Measurements from ENCODE around the gene AANAT.

Gene AANAT

GRCh38 chr17:76469076-76469990 is 1.9 kb downstream of the AANAT start:
- no peak for DNase-seq (ENCODE audit: low read depth)

GRCh38 chr17:76469991-76470739 is 2.8 kb downstream of the AANAT start:
- DNase-seq (ENCODE audit: low read depth): no peak

- DNase-seq (ENCODE audit: low read depth): no peak
Measured at GRCh38 chr17:76471498-76472257, 4.3 kb downstream of the AANAT start.

- no peak for DNase-seq (ENCODE audit: low read depth)
Measured at GRCh38 chr17:76472258-76472645, 4.8 kb downstream of the AANAT start.

- DNase-seq (ENCODE audit: low read depth): no peak
Measured at GRCh38 chr17:76472726-76473125, 5.3 kb downstream of the AANAT start.

GRCh38 chr17:76473541-76473985 is 6.2 kb downstream of the AANAT start:
- no peak for DNase-seq (ENCODE audit: low read depth)

GRCh38 chr17:76474238-76474637 is 6.8 kb downstream of the AANAT start:
- DNase-seq (ENCODE audit: low read depth): no peak

- DNase-seq (ENCODE audit: low read depth): no peak
Measured at GRCh38 chr17:76474894-76475293, 7.5 kb downstream of the AANAT start.

GRCh38 chr17:76475302-76475701 is 7.9 kb downstream of the AANAT start:
- DNase-seq (ENCODE audit: low read depth): no peak

GRCh38 chr17:76476736-76477135 is 9.3 kb downstream of the AANAT start:
- no peak for DNase-seq (ENCODE audit: low read depth)

- DNase-seq (ENCODE audit: low read depth): no peak
Measured at GRCh38 chr17:76477576-76477975, 10.2 kb downstream of the AANAT start.

- no peak for DNase-seq (ENCODE audit: low read depth)
Measured at GRCh38 chr17:76478097-76478496, 10.7 kb downstream of the AANAT start.

GRCh38 chr17:76478730-76479514 is 11.5 kb downstream of the AANAT start:
- no peak for DNase-seq (ENCODE audit: low read depth)

- DNase-seq (ENCODE audit: low read depth): no peak
Measured at GRCh38 chr17:76479515-76480060, 12.2 kb downstream of the AANAT start.

- no peak for DNase-seq (ENCODE audit: low read depth)
Measured at GRCh38 chr17:76480632-76481031, 13.2 kb downstream of the AANAT start.

GRCh38 chr17:76481071-76481655 is 13.8 kb downstream of the AANAT start:
- DNase-seq (ENCODE audit: low read depth): no peak

GRCh38 chr17:76484228-76484725 is 16.9 kb downstream of the AANAT start:
- no peak for DNase-seq (ENCODE audit: low read depth)

- no peak for DNase-seq (ENCODE audit: low read depth)
Measured at GRCh38 chr17:76485569-76485968, 18.2 kb downstream of the AANAT start.

- DNase-seq (ENCODE audit: low read depth): no peak
Measured at GRCh38 chr17:76487451-76488192, 20.2 kb downstream of the AANAT start.

GRCh38 chr17:76490112-76490710 is 22.8 kb downstream of the AANAT start:
- DNase-seq (ENCODE audit: low read depth): no peak

All from activated T-cell treated with anti-CD3 and anti-CD28 coated beads for 24 hours (primary cell).